Measurements from ENCODE around the gene RBBP5. TPM values are rescaled to one million over a fixed set of nuclear protein-coding genes. Genes with fewer than 3 reads are reported as not detected.

Gene RBBP5
- total and polyA plus RNA-seq, 2 of the 4 experiments (the other 2 are of a cell fraction) = 7.3 to 37.5 TPM

DNA sequence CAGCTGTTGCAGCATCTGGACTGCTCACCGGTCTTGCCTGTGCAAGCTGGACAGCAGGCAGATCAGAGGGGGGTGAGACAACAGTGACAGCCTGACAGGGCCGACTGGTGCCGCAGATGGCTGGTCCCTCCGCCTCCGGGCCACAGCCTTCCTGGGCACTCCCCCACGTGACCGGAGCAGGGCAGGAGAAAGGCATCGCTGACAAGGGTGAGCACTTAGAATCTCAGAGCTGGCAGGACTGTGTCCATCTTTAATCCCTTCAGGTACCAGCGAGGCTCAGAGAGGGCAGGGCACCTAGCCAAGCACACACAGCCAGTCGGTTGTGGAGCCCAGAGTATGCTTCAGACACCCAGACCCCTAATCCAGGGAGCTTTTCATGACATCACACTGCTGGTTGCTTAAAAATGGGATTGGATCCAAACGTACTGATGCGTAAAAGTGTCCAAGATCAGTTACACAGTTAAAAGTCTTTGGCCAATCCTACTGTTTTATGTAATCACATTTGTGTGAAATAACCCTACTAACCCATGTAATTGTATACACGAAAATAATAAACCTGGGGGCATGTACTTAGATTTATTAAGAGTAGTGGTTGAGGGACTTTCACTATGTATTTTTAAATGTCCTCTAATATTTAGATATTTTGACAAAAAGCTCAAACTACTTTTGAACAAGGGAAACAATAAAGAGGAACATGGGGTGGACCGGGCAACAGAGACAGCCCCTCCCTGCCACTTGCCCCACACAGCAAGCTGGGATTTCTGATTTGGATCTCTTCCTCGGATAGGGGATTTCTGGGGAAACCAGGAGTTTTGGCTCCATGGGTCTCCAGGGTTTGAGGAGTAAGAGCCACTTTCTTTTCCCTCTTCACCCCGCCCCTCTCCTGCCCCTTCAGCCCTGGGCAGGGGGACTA lies 79.5 kb downstream of the RBBP5 start:
- in situ Hi-C loops (cut with MboI; ENCODE audit: low sequenced_read_pairs) = no loop called here
- Histone ChIP-seq H2BK15ac (ENCODE audit: low read depth, low read length) (no peak overlapping the region), H3K18ac (ENCODE audit: low read depth, low read length) (no peak overlapping the region), H3K27ac (ENCODE audit: insufficient read depth, low read length) (no peak overlapping the region), H4K5ac (ENCODE audit: low read depth, low read length) (no peak overlapping the region), H4K8ac (ENCODE audit: low read depth in 2 of 2, low read length in 2 of 2) (no peak overlapping the region), H2AK5ac (ENCODE audit: low read depth, low read length) (no peak overlapping the region), H2AK9ac (replicated peaks; ENCODE audit: low read depth, low read length, poor library complexity) (no peak overlapping the region), H3K9me1 (ENCODE audit: insufficient read depth, low read length) (no peaks in the 10 kb centered on the region), H2AFZ (replicated peaks; ENCODE audit: low read length, poor library complexity) (no peak overlapping the region), H3K14ac (replicated peaks; ENCODE audit: low read depth, low read length) (no peak overlapping the region), H3K9me3 (ENCODE audit: control insufficient read depth, insufficient read depth, low read length) (no peaks in the 10 kb centered on the region), H3K36me3 (ENCODE audit: control insufficient read depth, insufficient read depth, low read length) (no peaks in the 10 kb centered on the region), H3K4me2 (ENCODE audit: low read depth, low read length) (no peak overlapping the region), H3K56ac (ENCODE audit: extremely low read depth, insufficient read depth, low read length) (no peak overlapping the region), H3K4me3 (ENCODE audit: insufficient read depth, low read depth, low read length) (no peak overlapping the region), H2BK5ac (ENCODE audit: low read depth, low read length, poor library complexity, severe bottlenecking) (no peak overlapping the region), H3K4ac (ENCODE audit: low read depth, low read length) (no peak overlapping the region), H3K9ac (ENCODE audit: low read depth, low read length) (no peak overlapping the region), H3K4me1 (ENCODE audit: control insufficient read depth, insufficient read depth, low read length) (no peaks in the 10 kb centered on the region), H4K91ac (ENCODE audit: insufficient read depth, low read depth, low read length) (no peak overlapping the region), H2BK20ac (ENCODE audit: low read depth, low read length) (no peak overlapping the region), H3K27me3 (ENCODE audit: control insufficient read depth, insufficient read depth, low read length) (peaks cover 61% of the 10 kb centered on the region), H3K23ac (ENCODE audit: low read depth, low read length) (no peak overlapping the region), H2BK120ac (ENCODE audit: low read depth, low read length) (no peak overlapping the region), H3K79me1 (ENCODE audit: low read depth in 1 of 2, low read length in 2 of 2) (no peaks in the 10 kb centered on the region), H4K20me1 (ENCODE audit: insufficient read depth, low read length) (no peaks in the 10 kb centered on the region)
- TF ChIP-seq RCOR1 (IDR thresholded peaks at IDR 0.05; ENCODE audit: insufficient replicate concordance, low read length) (no peak), MXI1 (IDR thresholded peaks at IDR 0.05; ENCODE audit: borderline replicate concordance, low read depth, low read length) (no peak), CEBPB (IDR thresholded peaks at IDR 0.05; ENCODE audit: low read depth, low read length) (no peak), RAD21 (IDR thresholded peaks at IDR 0.05; ENCODE audit: low read length) (no peak), RFX5 (IDR thresholded peaks at IDR 0.05; ENCODE audit: low read depth, low read length) (no peak), SMC3 (IDR thresholded peaks at IDR 0.05; ENCODE audit: low read depth, low read length) (no peak), BHLHE40 (IDR thresholded peaks at IDR 0.05; ENCODE audit: low read depth, low read length) (no peak), MAFK (IDR thresholded peaks at IDR 0.05; ENCODE audit: low read depth, low read length) (no peak), NFE2L2 (IDR thresholded peaks at IDR 0.05; ENCODE audit: low read depth, low read length) (no peak), CHD1 (IDR thresholded peaks at IDR 0.05; ENCODE audit: low read depth, low read length) (no peak)
- TF ChIP-seq, protein P1, sequence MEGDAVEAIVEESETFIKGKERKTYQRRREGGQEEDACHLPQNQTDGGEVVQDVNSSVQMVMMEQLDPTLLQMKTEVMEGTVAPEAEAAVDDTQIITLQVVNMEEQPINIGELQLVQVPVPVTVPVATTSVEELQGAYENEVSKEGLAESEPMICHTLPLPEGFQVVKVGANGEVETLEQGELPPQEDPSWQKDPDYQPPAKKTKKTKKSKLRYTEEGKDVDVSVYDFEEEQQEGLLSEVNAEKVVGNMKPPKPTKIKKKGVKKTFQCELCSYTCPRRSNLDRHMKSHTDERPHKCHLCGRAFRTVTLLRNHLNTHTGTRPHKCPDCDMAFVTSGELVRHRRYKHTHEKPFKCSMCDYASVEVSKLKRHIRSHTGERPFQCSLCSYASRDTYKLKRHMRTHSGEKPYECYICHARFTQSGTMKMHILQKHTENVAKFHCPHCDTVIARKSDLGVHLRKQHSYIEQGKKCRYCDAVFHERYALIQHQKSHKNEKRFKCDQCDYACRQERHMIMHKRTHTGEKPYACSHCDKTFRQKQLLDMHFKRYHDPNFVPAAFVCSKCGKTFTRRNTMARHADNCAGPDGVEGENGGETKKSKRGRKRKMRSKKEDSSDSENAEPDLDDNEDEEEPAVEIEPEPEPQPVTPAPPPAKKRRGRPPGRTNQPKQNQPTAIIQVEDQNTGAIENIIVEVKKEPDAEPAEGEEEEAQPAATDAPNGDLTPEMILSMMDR (conservative IDR thresholded peaks at IDR 0.05; ENCODE audit: low read depth, low read length) = no peak
- TF ChIP-seq, protein P2, sequence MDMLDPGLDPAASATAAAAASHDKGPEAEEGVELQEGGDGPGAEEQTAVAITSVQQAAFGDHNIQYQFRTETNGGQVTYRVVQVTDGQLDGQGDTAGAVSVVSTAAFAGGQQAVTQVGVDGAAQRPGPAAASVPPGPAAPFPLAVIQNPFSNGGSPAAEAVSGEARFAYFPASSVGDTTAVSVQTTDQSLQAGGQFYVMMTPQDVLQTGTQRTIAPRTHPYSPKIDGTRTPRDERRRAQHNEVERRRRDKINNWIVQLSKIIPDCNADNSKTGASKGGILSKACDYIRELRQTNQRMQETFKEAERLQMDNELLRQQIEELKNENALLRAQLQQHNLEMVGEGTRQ (IDR thresholded peaks at IDR 0.05; ENCODE audit: low read depth, low read length) = no peak
- TF ChIP-seq, protein P3, sequence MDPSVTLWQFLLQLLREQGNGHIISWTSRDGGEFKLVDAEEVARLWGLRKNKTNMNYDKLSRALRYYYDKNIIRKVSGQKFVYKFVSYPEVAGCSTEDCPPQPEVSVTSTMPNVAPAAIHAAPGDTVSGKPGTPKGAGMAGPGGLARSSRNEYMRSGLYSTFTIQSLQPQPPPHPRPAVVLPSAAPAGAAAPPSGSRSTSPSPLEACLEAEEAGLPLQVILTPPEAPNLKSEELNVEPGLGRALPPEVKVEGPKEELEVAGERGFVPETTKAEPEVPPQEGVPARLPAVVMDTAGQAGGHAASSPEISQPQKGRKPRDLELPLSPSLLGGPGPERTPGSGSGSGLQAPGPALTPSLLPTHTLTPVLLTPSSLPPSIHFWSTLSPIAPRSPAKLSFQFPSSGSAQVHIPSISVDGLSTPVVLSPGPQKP (IDR thresholded peaks at IDR 0.05; ENCODE audit: borderline replicate concordance, low read depth, low read length) = no peak
- POLR2A ChIA-PET (ENCODE audit: unreplicated experiment) = no interaction called here
- dilution Hi-C loops (cut with HindIII; ENCODE audit: low sequenced_read_pairs, unreplicated experiment) = no loop called here
- whole genome bisulfite sequencing, 2 experiments (ENCODE audit: extremely low coverage in 2 of 2, insufficient read length in 1 of 2) = 46% methylated on average over 7 of the region's 16 CpGs; no CpG with 5 or more reads in 1 of the 2 experiments
- no TSS peak for BruUV-seq (replicated peaks)
- DNase-seq (no peak), ATAC-seq (ENCODE audit: low read depth) (no peak)
- intact Hi-C loops (cut with micrococcal nuclease) = no loop called here
- CTCF ChIA-PET = no interaction called here

All from IMR-90 (cell line).